Measurements from ENCODE around the gene CDKAL1.

Gene CDKAL1

DNA sequence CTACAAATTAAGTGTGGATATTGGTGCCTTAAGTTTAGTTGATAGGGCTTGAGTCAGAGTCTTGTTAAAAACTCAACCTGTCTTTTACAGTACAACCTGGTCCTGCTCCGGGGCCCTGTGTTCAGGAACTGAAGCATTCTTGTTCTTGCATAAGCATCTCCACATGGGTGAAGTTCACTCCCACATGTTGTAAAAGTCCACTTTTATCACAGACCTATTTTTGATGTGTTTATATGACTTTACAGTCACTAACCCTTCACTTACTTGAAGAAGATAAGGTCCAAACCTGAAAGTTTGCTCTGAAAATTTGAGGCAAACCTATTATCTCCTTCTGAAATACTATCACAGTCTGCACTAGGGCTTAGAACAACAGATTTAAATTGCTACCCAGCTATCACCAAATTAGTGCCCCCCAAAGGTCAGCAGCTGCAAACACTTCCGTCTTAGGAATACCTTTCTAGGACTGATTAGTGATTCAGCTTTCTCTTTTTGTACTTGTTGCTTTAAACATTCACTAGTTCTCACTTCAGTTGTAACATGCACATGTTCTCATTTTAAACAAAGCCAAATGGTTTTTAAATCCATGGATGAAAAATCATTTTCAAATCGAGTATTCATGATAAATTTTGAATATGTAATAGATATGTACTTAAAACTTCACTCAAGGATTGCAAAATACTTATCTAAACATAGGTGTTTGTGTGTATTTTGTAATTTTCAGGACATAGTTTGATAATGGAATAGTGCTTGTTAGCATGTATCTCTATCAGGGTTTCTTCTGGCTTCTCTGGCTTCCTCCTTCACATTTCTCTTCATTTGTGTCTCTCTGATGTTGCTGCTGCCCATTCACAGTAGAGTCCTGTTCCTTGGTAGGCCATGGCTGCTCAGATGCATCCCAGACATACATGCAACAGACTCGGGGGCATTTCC lies 589.5 kb downstream of the CDKAL1 start:
- no peak for DNase-seq

GRCh38 chr6:21128601-21129000 lies 594.3 kb downstream of the CDKAL1 start:
- DNase-seq, result no peak

- DNase-seq, result no peak
Measured at GRCh38 chr6:21131406-21131805, 597.1 kb downstream of the CDKAL1 start.

DNA sequence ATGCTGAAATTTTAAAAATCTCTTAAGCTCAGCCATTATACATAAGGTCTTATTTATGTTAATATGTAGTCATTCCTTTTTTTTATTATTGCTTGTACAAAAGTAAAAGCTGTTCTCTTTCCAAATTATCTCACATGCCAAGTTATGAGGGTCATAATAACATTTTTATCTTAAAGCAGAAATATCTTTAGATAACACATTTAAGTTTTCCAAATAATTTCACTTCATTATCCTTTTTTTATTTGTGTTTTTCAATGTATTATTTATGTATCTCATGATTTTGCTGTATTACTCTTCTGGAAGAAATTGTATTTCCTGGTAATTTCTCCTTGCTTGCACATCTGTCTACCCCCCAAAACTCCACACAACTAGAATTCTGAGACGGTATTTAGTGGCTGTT lies 598.2 kb downstream of the CDKAL1 start:
- DNase-seq, result no peak

DNA sequence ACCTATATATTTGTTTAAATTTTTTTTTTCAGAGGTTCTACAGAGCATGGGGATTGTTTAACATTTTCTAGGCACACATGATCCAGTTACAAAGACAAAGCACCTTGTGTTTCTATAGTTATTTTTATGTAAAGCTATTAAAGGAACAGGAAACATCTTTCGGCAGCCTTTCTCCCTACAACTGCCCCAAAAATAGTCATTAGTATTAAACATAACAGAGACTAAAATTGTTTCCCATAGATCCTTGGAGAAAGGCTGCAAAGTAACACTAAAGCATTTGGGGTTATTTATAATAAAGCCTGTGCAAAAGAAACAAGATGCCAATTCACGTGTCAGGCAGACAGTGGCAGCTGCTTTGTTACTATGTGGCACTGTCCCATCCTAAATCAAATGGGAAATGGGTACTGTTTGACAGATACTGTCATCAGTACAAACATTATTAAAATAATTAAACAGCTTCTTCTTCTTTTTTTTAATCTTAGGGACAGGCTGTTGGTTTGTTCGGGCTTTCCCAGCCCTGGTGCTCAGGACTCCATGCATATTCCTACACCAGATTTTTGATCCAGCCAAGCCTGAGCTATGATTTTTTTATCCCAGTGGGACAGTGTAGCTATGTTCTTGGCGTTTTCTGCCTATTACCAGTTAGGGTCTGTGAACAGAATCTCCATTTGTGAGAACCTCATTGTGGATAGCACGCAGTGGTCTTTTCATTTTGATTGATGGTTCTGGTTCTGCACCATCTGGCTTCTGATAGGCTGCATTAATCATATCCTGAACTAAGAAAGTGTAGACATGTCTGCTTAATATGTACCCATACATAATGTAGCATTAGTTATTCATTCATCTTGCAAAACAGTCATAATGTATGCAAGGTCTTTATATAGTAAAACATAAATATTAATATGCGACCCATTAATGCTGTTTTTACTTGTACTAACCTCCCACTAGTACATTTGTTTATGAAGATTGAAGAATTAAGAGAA lies 598.9 kb downstream of the CDKAL1 start:
- DNase-seq, result no peak

DNA sequence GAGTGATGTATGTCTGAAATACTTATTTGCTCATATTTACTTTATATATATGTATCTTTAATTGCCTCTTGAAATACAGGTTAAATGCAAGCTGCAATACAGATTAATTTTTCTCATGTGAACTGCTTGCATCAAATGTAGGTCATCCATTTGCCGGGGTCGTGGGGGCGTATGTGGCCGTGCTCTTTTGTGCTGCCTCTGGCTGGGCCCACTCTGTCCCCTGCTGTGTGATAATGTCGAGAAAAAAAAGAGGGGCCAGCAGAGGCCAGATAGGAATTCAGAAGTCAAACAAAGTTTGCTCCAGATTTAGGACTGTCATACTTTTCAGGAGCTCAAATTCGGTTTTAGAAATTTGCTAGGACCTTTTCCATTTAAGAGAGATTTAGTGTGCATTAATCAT lies 599.6 kb downstream of the CDKAL1 start:
- DNase-seq, result no peak

DNA sequence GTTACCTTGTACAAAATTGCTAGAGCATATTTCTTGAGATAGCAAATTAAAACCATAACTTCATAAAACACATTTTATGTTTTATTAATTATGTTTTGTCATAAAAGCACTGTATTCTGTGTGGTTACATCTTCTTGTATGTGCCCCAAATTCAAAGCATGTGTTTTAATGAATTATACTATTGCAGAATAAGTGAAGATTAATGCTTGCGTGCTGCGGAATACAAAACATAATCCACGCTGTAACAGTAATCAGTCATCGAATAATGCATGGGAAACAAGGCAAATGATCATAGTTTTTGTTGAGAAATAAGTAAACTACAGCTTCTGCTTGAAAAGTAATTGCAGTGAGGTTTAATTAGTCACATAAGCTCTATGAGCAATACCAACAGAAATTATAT lies 600.1 kb downstream of the CDKAL1 start:
- DNase-seq, result no peak

DNA sequence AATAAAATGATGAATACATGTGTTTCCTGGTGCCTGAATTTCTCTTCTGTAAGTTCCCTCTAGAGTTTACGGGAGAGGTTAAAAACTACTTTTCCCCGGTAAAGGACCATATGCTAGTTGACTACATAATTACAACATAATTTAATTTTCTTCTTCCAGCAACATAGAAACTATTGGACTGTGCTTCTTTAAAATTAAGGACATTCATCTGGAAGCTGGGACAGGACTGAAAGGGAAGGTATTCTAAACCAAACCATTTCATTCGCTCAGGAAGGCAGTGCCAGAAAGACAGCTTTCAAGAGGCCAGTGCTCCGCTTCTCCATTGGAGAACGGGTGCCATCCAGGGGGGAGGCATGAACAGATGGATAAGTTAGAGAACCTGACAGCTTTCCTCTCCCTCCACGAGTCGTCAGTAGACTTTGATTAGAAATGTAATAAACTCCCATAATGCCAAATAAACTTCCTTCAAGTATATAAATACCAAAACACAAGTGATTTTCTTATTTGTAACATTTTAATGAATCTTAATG lies 601.3 kb downstream of the CDKAL1 start:
- DNase-seq, result no peak

DNA sequence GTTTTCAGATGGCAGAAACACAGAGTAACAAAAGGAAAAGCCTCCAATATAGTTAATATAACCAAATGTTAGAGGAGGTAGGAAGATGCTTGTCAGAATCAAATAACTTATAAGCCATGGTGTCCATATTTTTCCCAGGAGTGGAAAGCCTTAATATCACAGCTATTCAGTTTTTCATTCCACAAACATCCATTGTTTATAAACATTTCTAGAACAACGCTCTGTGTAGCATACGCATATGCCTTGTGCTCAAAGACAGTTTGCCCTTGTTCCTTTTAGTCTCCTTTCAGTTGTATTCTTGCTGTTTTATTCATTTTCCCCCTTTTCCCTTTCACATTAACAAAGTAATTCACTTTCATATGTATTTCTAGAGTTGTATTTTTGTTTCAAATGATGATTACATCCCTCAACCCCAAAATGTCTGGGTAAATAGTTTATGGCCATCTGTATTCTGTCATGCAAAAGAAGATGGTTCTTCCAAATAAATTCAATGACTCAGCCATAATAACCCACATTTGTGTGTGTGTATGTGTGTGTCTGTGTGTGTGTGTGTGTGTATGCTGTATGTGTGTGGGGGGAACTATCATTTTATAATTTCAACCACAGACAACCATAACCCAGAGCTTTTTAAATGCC lies 603.6 kb downstream of the CDKAL1 start:
- DNase-seq, result no peak

DNA sequence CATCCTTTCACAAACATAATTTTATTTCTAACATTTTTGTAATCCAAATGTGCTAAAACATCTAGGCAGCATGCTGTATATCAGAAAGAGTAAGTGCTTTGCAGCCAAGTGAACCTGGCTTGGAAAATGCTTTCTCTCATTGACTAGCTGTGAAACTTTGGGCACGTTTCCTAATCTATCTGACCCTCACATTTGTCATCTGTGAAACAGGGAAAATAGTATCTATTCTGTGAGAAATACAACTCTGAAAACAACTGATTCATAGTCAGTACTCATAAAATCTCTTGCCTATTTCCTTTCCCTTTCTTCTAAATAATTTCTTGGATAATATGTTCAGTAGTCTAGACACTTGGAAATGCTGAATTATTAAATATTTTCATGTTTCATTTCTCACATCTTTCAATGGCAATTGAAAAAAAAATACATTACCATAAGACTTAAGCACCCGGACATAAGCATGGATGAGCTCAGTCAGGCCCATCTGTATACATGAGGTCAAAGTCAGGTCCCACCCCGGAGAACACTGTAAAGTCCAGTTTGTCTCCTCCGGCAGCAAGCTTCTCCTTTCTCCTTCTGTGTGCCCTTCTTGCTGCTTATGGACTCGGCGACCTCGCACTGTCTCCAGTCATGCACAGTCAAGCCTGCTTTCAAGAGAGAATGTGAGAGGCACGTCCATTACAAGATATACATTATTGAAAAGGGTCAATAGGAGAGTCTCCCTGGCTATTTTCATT lies 604.2 kb downstream of the CDKAL1 start:
- no peak for DNase-seq

- DNase-seq, result no peak
Measured at GRCh38 chr6:21140966-21141365, 606.7 kb downstream of the CDKAL1 start.

- DNase-seq, result no peak
Measured at GRCh38 chr6:21141616-21142303, 607.5 kb downstream of the CDKAL1 start.

- no peak for DNase-seq
Measured at GRCh38 chr6:21142741-21143140, 608.5 kb downstream of the CDKAL1 start.

GRCh38 chr6:21143645-21144044 lies 609.4 kb downstream of the CDKAL1 start:
- no peak for DNase-seq

DNA sequence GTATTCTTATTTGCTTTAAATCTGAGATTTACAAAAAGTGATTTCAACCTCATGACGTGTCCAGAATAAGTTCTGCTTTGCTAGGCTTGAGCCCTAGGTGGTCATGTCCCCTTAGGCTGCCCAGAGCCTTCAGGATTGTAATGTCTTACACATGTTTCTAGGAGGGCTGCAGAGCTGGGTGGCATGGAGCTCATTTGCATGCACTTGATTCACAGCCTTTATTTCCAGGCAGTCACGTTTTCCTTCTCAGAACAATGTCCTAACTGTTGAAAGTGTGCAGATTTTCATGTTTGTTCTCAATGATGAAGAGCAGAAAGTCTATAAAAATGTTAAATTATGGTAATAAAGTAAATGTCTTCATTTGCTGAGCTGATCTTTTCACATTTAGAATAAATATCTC lies 610.7 kb downstream of the CDKAL1 start:
- DNase-seq, result no peak

GRCh38 chr6:21147995-21148394 lies 613.7 kb downstream of the CDKAL1 start:
- DNase-seq, result no peak

GRCh38 chr6:21149470-21149869 lies 615.2 kb downstream of the CDKAL1 start:
- DNase-seq, result no peak

- no peak for DNase-seq
Measured at GRCh38 chr6:21150667-21151066, 616.4 kb downstream of the CDKAL1 start.

- DNase-seq, result no peak
Measured at GRCh38 chr6:21151119-21151518, 616.9 kb downstream of the CDKAL1 start.

DNA sequence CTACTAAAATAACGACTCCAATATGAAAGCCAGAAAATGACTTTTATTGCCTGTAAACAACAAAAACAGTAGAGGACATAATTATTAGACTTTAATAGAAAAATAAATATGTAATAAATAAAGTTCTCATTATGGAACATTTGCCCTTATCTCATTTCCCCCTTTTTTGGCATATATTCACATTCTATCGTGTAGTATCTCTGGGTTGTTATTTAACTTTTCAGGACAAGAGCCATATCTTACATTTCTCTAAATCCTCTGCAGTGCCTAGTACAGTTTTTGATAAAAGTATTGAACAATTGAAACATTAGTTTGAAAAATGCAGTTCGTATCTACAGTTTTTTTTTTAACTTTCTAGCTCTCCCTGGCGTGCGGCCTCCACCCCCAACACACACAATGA lies 617.3 kb downstream of the CDKAL1 start:
- DNase-seq, result no peak

DNA sequence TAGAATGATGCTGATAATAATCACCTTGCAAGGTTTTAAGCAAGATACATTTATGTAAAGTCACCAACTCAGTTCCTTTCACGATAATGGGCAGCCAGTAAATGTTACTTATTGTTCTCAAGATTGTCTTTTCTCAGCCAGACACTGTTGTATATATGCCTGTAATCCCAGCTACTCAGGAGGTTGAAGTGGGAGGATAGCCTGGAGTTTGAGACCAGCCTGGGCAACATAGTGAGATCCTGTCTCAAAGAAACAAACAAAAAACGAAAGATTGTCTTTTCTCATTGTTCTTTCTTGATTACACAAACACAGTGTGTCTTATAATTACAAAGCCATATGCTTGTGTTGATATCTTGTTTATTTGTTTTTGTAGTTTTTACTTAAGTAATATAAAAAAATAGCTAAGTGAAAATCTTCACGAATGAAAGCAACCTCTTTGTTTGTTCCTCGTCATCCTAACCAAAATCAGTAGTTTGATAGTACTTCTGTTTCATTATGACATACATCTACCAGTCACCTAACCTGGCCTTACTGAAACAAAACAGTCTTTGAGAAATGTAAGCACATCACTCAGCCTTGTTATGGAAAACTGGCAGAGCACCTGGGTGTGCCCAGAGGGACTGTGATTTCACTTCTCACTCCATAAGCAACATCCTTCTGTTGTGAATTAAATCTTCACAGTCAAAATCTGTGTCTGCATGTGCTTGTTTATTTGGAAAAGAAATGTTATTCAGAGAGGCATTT lies 623.1 kb downstream of the CDKAL1 start:
- DNase-seq, result peak in 1 of 5 experiments; percentile 65
